ENCODE data around the gene ARL6IP5. TPM values are rescaled to one million over a fixed set of nuclear protein-coding genes. Genes with fewer than 3 reads are reported as not detected.

ARL6IP5 gene
- total and polyA plus RNA-seq, 4 experiments from 2014 or later, result 147 to 953 (median 328) TPM

GRCh38 chr3:69072928-69073327, 11.8 kb upstream of the ARL6IP5 start:
- H3K4me3 Mint-ChIP-seq, result peak overlapping the region in 1 of 8 donors; percentile 23
- H3K27me3 Mint-ChIP-seq, result no peaks in the 10 kb centered on the region
- H3K36me3 Mint-ChIP-seq, result peaks cover 32 to 44% of the 10 kb centered on the region in 2 donors
- Histone ChIP-seq H3K4me1 (ENCODE audit: insufficient read depth, low read length) (peaks cover 25% of the 10 kb centered on the region), H3K36me3 (ENCODE audit: insufficient read depth, low read length) (peaks cover 12% of the 10 kb centered on the region), H3K27me3 (ENCODE audit: insufficient read depth, low read length) (no peaks in the 10 kb centered on the region), H3K27ac (ENCODE audit: low read depth, low read length) (no peak overlapping the region), H3K4me3 (ENCODE audit: low read length in 2 of 2) (no peak overlapping the region), H3K9me3 (ENCODE audit: control insufficient read depth in 1 of 2, low read length in 2 of 2) (no peaks in the 10 kb centered on the region)
- no peaks in the 10 kb centered on the region for H3K9me3 Mint-ChIP-seq
- intact Hi-C loops (cut with micrococcal nuclease), result no loop called here
- peaks cover 29 to 40% (median 34%) of the 10 kb centered on the region in 4 donors for H3K4me1 Mint-ChIP-seq
- peak overlapping the region in 5 of 7 donors; percentile 15 to 70 (median 31) for H3K27ac Mint-ChIP-seq
- ChIA-PET POLR2A (ENCODE audit: partially characterized antibody) (no interaction called here), CTCF (ENCODE audit: partially characterized antibody) (interaction anchor here (1.3 to 1.5 kb wide), 2 partner anchors 8 to 20 kb away, joined by 3 read pairs; partner anchors contain the start of gene TMF1)
- DNase-seq, result no peak

DNA sequence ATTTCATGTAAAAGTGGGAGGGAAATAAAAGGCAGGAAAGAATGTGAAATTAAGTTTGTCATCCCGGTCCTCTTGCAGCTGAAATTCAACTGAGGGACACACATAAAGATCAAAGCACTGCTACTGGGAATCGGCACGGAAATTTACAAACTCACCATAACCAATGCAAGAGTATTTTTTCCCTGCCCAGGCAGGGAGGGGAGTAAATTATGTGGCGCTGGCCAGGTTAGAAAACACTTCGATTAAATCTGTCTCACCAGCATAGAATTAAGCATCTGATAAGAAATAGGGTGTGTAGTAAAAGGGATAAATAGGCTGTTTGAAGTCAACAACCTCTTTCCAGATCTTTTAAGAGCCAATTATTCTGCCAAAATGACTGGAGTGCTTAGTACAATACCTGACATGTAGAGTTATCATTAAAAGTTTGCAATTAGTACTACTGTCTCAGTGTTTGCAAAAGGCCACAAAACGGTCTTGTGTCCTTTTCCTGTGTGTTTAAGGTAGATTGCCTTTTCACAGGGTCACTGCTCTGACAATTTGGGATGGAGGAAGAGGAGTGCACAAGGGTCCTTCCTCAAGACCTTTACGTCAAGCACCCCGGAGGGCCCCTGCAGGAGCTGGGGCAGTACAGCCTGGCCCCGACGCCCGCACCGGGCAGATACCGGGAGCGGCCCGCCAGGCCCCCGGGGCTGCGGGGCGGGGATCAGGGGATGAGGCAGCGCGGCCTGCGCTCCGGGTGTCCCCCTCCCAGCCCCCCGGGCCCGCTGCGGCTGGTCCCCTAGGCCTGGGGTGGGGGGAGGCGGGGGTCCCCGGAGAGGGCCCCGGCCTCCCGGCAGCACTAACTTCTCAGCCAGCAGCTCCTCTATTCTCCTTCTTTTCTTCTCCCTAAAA, 5.2 kb upstream of the ARL6IP5 start:
- H3K27me3 Mint-ChIP-seq, result no peaks in the 10 kb centered on the region
- peaks cover 68% of the 10 kb centered on the region for H3K4me1 ChIP-seq (ENCODE audit: insufficient read depth, low read length)
- no peaks in the 10 kb centered on the region for H3K9me3 ChIP-seq (ENCODE audit: control insufficient read depth in 1 of 2, low read length in 2 of 2)
- CTCF ChIA-PET (ENCODE audit: partially characterized antibody), result interaction anchor here (0.9 kb wide), 1 partner anchor 20 kb away, joined by 4 read pairs; no protein-coding TSS in a partner anchor
- H3K27ac ChIP-seq (ENCODE audit: low read depth, low read length), result peak overlapping the region; percentile 72
- no peaks in the 10 kb centered on the region for H3K27me3 ChIP-seq (ENCODE audit: insufficient read depth, low read length)
- H3K9me3 Mint-ChIP-seq, result no peaks in the 10 kb centered on the region
- peak overlapping the region; percentile 42 to 66 for H3K4me3 ChIP-seq (ENCODE audit: low read length in 2 of 2)
- H3K36me3 ChIP-seq (ENCODE audit: insufficient read depth, low read length), result no peaks in the 10 kb centered on the region
- H3K4me3 Mint-ChIP-seq, result peak overlapping the region; percentile 84 to 93 (median 89)
- H3K4me1 Mint-ChIP-seq, result peaks cover 51 to 67% (median 60%) of the 10 kb centered on the region in 4 donors
- intact Hi-C loops (cut with micrococcal nuclease), result loop anchor here (1.0 to 5.0 kb wide), 3 partner anchors 13 to 1422 kb away; partner anchors contain the start of gene TMF1
- peak overlapping the region; percentile 47 to 97 (median 91) for H3K27ac Mint-ChIP-seq
- POLR2A ChIA-PET (ENCODE audit: partially characterized antibody), result interaction anchor here (1.5 to 18.6 kb wide), 4 partner anchors 9 to 28 kb away, joined by 6 to 287 read pairs (median 162); partner anchors contain the start of gene TMF1
- H3K36me3 Mint-ChIP-seq, result peaks cover 5 to 20% of the 10 kb centered on the region in 2 donors
- DNase-seq, result no peak

DNA sequence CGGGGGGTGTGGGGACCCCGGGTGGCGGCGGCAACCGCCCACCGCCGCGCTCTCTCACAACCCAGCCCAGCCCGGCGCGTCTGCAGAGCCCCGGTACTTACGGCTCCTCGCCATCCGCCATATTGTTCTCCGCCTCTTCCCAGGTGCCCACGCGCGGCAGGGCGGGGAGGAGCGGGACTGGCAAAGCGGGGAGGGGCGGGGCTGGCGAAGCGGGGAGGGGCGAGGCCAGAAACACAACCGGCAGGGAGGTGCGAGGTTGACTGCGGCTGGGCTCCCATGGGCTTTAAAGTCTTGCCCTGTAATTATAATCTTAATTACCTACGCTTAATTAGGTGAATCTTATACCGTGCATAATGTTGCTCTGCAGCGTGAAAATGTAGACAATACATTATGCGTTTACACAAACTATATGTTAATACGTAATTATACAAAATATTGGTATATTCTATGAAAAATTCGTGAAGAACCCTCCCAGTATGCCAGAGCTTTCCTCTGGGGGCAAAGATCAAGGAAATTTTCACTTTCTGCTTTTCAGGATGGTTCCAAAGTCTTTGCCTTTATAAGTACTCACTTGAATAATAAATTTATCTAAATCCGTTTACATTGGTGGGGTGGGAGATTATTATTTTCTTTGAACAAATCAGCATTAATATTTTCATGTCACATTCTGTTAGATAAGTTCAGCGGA, 4.4 kb upstream of the ARL6IP5 start, which contains the start of gene UBA3:
Gene UBA3, minus strand, starts transcription at position 133 of the 688 bp plus-strand sequence. Its CDS starts 12 bp downstream, at position 121.
- H3K27ac ChIP-seq (ENCODE audit: low read depth, low read length), result peak within 1 kb of the TSS; percentile 72
- H3K36me3 ChIP-seq (ENCODE audit: insufficient read depth, low read length), result no peaks in the 10 kb centered on the region
- H3K27me3 Mint-ChIP-seq, result no peaks in the 10 kb centered on the region
- peaks cover 52 to 72% (median 62%) of the 10 kb centered on the region in 4 donors for H3K4me1 Mint-ChIP-seq
- peaks cover 70% of the 10 kb centered on the region for H3K4me1 ChIP-seq (ENCODE audit: insufficient read depth, low read length)
- no peaks in the 10 kb centered on the region for H3K27me3 ChIP-seq (ENCODE audit: insufficient read depth, low read length)
- H3K4me3 ChIP-seq (ENCODE audit: low read length in 2 of 2), result peak within 1 kb of the TSS; percentile 42 to 66
- H3K27ac Mint-ChIP-seq, result peak within 1 kb of the TSS; percentile 88 to 99 (median 97)
- peaks cover 4 to 26% of the 10 kb centered on the region in 2 donors for H3K36me3 Mint-ChIP-seq
- ChIA-PET POLR2A (ENCODE audit: partially characterized antibody) (interaction anchor here (9.7 to 18.6 kb wide), 3 partner anchors 12 to 29 kb away, joined by 117 to 287 read pairs (median 208); partner anchors contain the start of gene TMF1), CTCF (ENCODE audit: partially characterized antibody) (no interaction called here)
- peak within 1 kb of the TSS; percentile 84 to 98 (median 89) for H3K4me3 Mint-ChIP-seq
- H3K9me3 Mint-ChIP-seq, result no peaks in the 10 kb centered on the region
- DNase-seq, result peak; percentile 84 to 94 (median 87)
- H3K9me3 ChIP-seq (ENCODE audit: control insufficient read depth in 1 of 2, low read length in 2 of 2), result no peaks in the 10 kb centered on the region
- intact Hi-C loops (cut with micrococcal nuclease), result loop anchor here (1.0 to 5.0 kb wide), 3 partner anchors 12 to 1423 kb away; partner anchors contain the start of gene TMF1

GRCh38 chr3:69081583-69082262, 3.0 kb upstream of the ARL6IP5 start:
- intact Hi-C loops (cut with micrococcal nuclease), result loop anchor here (5.0 kb wide), 1 partner anchor 1424 kb away; no protein-coding TSS in a partner anchor
- H3K9me3 ChIP-seq (ENCODE audit: control insufficient read depth in 1 of 2, low read length in 2 of 2), result no peaks in the 10 kb centered on the region
- peak overlapping the region in 7 of 8 donors; percentile 35 to 98 (median 43) for H3K4me3 Mint-ChIP-seq
- no peaks in the 10 kb centered on the region for H3K9me3 Mint-ChIP-seq
- ChIA-PET CTCF (ENCODE audit: partially characterized antibody) (interaction anchor here (1.0 to 1.2 kb wide), 4 partner anchors 8 to 38 kb away, joined by 3 to 4 read pairs (median 4); no protein-coding TSS in a partner anchor), POLR2A (ENCODE audit: partially characterized antibody) (interaction anchor here (0.5 to 18.6 kb wide), 6 partner anchors 11 to 117 kb away, joined by 3 to 287 read pairs (median 60); partner anchors contain the start of genes EOGT and TMF1)
- peaks cover 50 to 81% (median 63%) of the 10 kb centered on the region in 4 donors for H3K4me1 Mint-ChIP-seq
- no peak overlapping the region for H3K4me3 ChIP-seq (ENCODE audit: low read length in 2 of 2)
- peak overlapping the region; percentile 85 for H3K27ac ChIP-seq (ENCODE audit: low read depth, low read length)
- no peaks in the 10 kb centered on the region for H3K27me3 Mint-ChIP-seq
- peaks cover 9 to 32% of the 10 kb centered on the region in 2 donors for H3K36me3 Mint-ChIP-seq
- DNase-seq, result peak in 1 of 5 donors; percentile 51
- peaks cover 70% of the 10 kb centered on the region for H3K4me1 ChIP-seq (ENCODE audit: insufficient read depth, low read length)
- H3K27me3 ChIP-seq (ENCODE audit: insufficient read depth, low read length), result no peaks in the 10 kb centered on the region
- no peaks in the 10 kb centered on the region for H3K36me3 ChIP-seq (ENCODE audit: insufficient read depth, low read length)
- H3K27ac Mint-ChIP-seq, result peak overlapping the region; percentile 85 to 99 (median 97)

DNA sequence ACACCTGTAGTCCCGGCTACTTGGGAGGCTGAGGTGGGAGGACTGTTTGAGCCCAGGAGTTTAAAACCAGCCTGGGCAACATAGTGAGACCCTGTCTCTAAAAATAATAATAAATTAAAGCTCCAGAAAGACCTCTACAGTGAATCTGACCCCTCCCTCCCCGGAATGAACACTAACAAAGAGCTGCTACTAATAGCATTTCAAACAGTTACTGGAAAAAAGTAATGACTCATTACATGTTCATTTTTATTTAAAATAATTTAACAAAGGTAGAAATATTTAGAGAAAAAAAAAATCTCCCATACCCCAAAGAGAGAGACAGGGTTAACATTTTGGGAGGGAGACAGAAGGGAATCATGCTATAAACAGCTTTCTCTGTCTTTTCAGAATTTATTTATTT, 2.4 kb upstream of the ARL6IP5 start:
- peak overlapping the region; percentile 85 to 99 (median 98) for H3K27ac Mint-ChIP-seq
- H3K27ac ChIP-seq (ENCODE audit: low read depth, low read length), result peak overlapping the region; percentile 85
- H3K27me3 ChIP-seq (ENCODE audit: insufficient read depth, low read length), result no peaks in the 10 kb centered on the region
- ChIA-PET POLR2A (ENCODE audit: partially characterized antibody) (interaction anchor here (0.7 to 18.6 kb wide), 6 partner anchors 10 to 117 kb away, joined by 3 to 287 read pairs (median 60); partner anchors contain the start of genes EOGT and TMF1), CTCF (ENCODE audit: partially characterized antibody) (interaction anchor here (0.8 to 1.9 kb wide), 4 partner anchors 10 to 39 kb away, joined by 3 to 10 read pairs (median 4); partner anchors contain the start of gene TMF1)
- H3K36me3 Mint-ChIP-seq, result peaks cover 9 to 28% of the 10 kb centered on the region in 2 donors
- no peaks in the 10 kb centered on the region for H3K36me3 ChIP-seq (ENCODE audit: insufficient read depth, low read length)
- no peaks in the 10 kb centered on the region for H3K9me3 Mint-ChIP-seq
- intact Hi-C loops (cut with micrococcal nuclease), result loop anchor here (5.0 kb wide), 1 partner anchor 1425 kb away; no protein-coding TSS in a partner anchor
- H3K4me3 ChIP-seq (ENCODE audit: low read length in 2 of 2), result no peak overlapping the region
- no peaks in the 10 kb centered on the region for H3K9me3 ChIP-seq (ENCODE audit: control insufficient read depth in 1 of 2, low read length in 2 of 2)
- H3K4me1 ChIP-seq (ENCODE audit: insufficient read depth, low read length), result peaks cover 70% of the 10 kb centered on the region
- peaks cover 46 to 77% (median 59%) of the 10 kb centered on the region in 4 donors for H3K4me1 Mint-ChIP-seq
- no peaks in the 10 kb centered on the region for H3K27me3 Mint-ChIP-seq
- DNase-seq, result no peak
- peak overlapping the region in 7 of 8 donors; percentile 63 to 99 (median 74) for H3K4me3 Mint-ChIP-seq

DNA sequence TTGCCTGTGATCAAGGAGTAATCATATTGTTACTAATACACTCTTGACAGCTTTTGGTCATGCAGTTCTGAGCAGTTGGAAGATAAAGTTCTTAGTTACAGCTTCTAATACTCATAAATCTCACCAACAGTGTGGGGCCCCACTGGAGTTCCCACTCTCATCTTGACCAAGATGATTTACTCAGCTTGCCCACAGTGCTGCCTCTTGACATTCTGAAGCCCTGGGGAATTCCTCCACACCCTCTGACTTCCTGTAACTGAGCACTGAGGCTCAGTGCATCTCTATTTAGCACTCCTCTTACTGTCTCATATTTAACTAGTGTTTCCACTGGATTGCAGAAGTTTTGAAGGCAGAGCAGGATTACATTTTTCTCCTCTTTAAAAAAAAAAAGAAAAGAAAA, 1.9 kb upstream of the ARL6IP5 start:
- Histone ChIP-seq H3K36me3 (ENCODE audit: insufficient read depth, low read length) (no peaks in the 10 kb centered on the region), H3K27ac (ENCODE audit: low read depth, low read length) (peak overlapping the region; percentile 85), H3K9me3 (ENCODE audit: control insufficient read depth in 1 of 2, low read length in 2 of 2) (no peaks in the 10 kb centered on the region), H3K27me3 (ENCODE audit: insufficient read depth, low read length) (no peaks in the 10 kb centered on the region), H3K4me1 (ENCODE audit: insufficient read depth, low read length) (peaks cover 70% of the 10 kb centered on the region), H3K4me3 (ENCODE audit: low read length in 2 of 2) (peak overlapping the region in 1 of 2 donors; percentile 24)
- H3K36me3 Mint-ChIP-seq, result peaks cover 7 to 27% of the 10 kb centered on the region in 2 donors
- no peaks in the 10 kb centered on the region for H3K27me3 Mint-ChIP-seq
- H3K4me1 Mint-ChIP-seq, result peaks cover 44 to 73% (median 57%) of the 10 kb centered on the region in 4 donors
- peak; percentile 27 to 87 (median 56) for DNase-seq
- H3K27ac Mint-ChIP-seq, result peak overlapping the region; percentile 85 to 99 (median 98)
- intact Hi-C loops (cut with micrococcal nuclease), result loop anchor here (5.0 kb wide), 1 partner anchor 1426 kb away; no protein-coding TSS in a partner anchor
- CTCF ChIA-PET (ENCODE audit: partially characterized antibody), result interaction anchor here (0.8 to 1.9 kb wide), 3 partner anchors 10 to 38 kb away, joined by 3 to 10 read pairs (median 5); partner anchors contain the start of gene TMF1
- POLR2A ChIA-PET (ENCODE audit: partially characterized antibody), result interaction anchor here (0.7 to 18.6 kb wide), 6 partner anchors 10 to 116 kb away, joined by 3 to 287 read pairs (median 60); partner anchors contain the start of genes EOGT and TMF1
- H3K4me3 Mint-ChIP-seq, result peak overlapping the region; percentile 63 to 99 (median 72)
- H3K9me3 Mint-ChIP-seq, result no peaks in the 10 kb centered on the region
